Lung (tissue), 12 donors: ENCODE data around the gene BEST2. TPM values are rescaled to one million over a fixed set of nuclear protein-coding genes. Genes with fewer than 3 reads are reported as not detected.
"Not testable (repeated sequence)": the region's sequence is repeated elsewhere in the genome, so short reads cannot be mapped to it uniquely, and the experiment has no call there.

Source experiments
- ATAC-seq: fragments of 200-7000 bp; cut with Tn5 transposase; one replicate; pipeline ENCODE4 v1.9.1; 2020; ENCODE audit warnings: moderate number of reproducible peaks; ENCODE audit not compliant: insufficient read depth, low FRiP score
- DNase-seq, 3 donors: peaks; one replicate each; pipeline ENCODE4 v3.0.0-alpha.2; 2013 to 2017
- H3K27ac ChIP-seq, 2 donors: one replicate each; pipeline ENCODE4 v1.5.1; 2013; ENCODE audit warnings: mild to moderate bottlenecking in 2 of 2, moderate library complexity in 2 of 2, control low read depth in 1 of 2, inconsistent platforms in 1 of 2, low read depth in 1 of 2, low read length in 1 of 2
- H3K27me3 ChIP-seq, 3 donors: one replicate each; pipeline ENCODE4 v1.5.1; 2013; ENCODE audit warnings: low read length in 2 of 3; ENCODE audit not compliant: control insufficient read depth in 3 of 3, insufficient read depth in 3 of 3
- H3K36me3 ChIP-seq, 4 donors: one replicate each; pipeline ENCODE4 v1.5.1; 2013; ENCODE audit warnings: low read length in 4 of 4, mild to moderate bottlenecking in 1 of 4, moderate library complexity in 1 of 4; ENCODE audit not compliant: control insufficient read depth in 4 of 4, insufficient read depth in 4 of 4
- H3K4me1 ChIP-seq, 5 donors: one replicate each; pipeline ENCODE4 v1.5.1; 2013; ENCODE audit warnings: low read length in 5 of 5, mild to moderate bottlenecking in 2 of 5, moderate library complexity in 1 of 5; ENCODE audit not compliant: control insufficient read depth in 5 of 5, insufficient read depth in 5 of 5
- H3K4me3 ChIP-seq: one replicate; pipeline ENCODE4 v1.5.1; 2013; ENCODE audit warnings: mild to moderate bottlenecking, control low read depth, moderate library complexity
- H3K9ac ChIP-seq, 2 donors: one replicate each; pipeline ENCODE4 v1.5.1; 2013; ENCODE audit warnings: low read length in 2 of 2, control low read depth in 1 of 2; ENCODE audit not compliant: insufficient read depth in 1 of 2
- H3K9me3 ChIP-seq, 4 donors: one replicate each; pipeline ENCODE4 v1.5.1; 2013; ENCODE audit warnings: low read length in 3 of 4, mild to moderate bottlenecking in 1 of 4, moderate library complexity in 1 of 4; ENCODE audit not compliant: control insufficient read depth in 4 of 4, insufficient read depth in 3 of 4
- CTCF ChIP-seq: IDR thresholded peaks from 2 replicates; pipeline ENCODE4 v1.5.1; 2012; ENCODE audit warnings: mild to moderate bottlenecking; ENCODE audit errors: control extremely low read depth, extremely low read depth
- WGBS, 2 donors: extraction: QIAGEN DNeasy Blood & Tissue Kit; methylation state at CpG; one replicate each; pipeline ENCODE4 v1.1.7; 2013; 5-methylcytosine and 5-hydroxymethylcytosine counted together
- polyA plus RNA-seq, 2 donors: library from polyadenylated mRNA; stranded (reverse); fragments of 200-250 nt; gene quantifications; one replicate each; pipeline ENCODE4 v1.2.1, GENCODE V29; 2013
- total RNA-seq, 2 donors: library from RNA; depleted of rRNA in 1 of 2; stranded (reverse); fragments of >200 nt in 1 of 2; gene quantifications; one replicate each; pipeline ENCODE4 v1.2.1, GENCODE V29; 2014 to 2021
- donor health status: control.
- donor health status: control.
- donor health status: Bipolar disorder and iron deficiency.
- donor health status: healthy.
- donor health status: DM: yes; HTN: yes; CAD: no.

Gene BEST2
- total and polyA plus RNA-seq, 4 donors: 0.02 TPM; not detected in 3

GRCh38 chr19:12796146-12797071 lies 44.8 kb downstream of the BEST2 start:
- Histone ChIP-seq H3K36me3 (peaks cover 0 to 10% (median 8%) of the 10 kb centered on the region in 4 donors), H3K9ac (no peak overlapping the region), H3K4me3 (no peak overlapping the region), H3K4me1 (peaks cover 0 to 36% (median 4%) of the 10 kb centered on the region in 5 donors), H3K27ac (peak overlapping the region in 1 of 2 donors; percentile 12), H3K9me3 (no peaks in the 10 kb centered on the region), H3K27me3 (no peaks in the 10 kb centered on the region)
- DNase-seq (peak; percentile 87 to 91 (median 88)), ATAC-seq (no peak)
- WGBS, 2 donors: 8 to 11% methylated on average over 18 of the region's 18 CpGs
- peak; percentile 99 for TF ChIP-seq CTCF

GRCh38 chr19:12797141-12797587 lies 45.6 kb downstream of the BEST2 start:
- Histone ChIP-seq H3K4me1 (peaks cover 0 to 36% (median 4%) of the 10 kb centered on the region in 5 donors), H3K9me3 (no peaks in the 10 kb centered on the region), H3K27me3 (no peaks in the 10 kb centered on the region), H3K4me3 (no peak overlapping the region), H3K27ac (no peak overlapping the region), H3K36me3 (peaks cover 0 to 10% (median 9%) of the 10 kb centered on the region in 4 donors), H3K9ac (no peak overlapping the region)
- ATAC-seq (no peak), DNase-seq (no peak)
- TF ChIP-seq CTCF: no peak
- WGBS, 2 donors: 94 to 96% methylated on average over 6 of the region's 6 CpGs

- not testable (repeated sequence) for ATAC-seq
Measured at GRCh38 chr19:12797607-12798006, 46.0 kb downstream of the BEST2 start.

GRCh38 chr19:12799742-12800465 lies 48.3 kb downstream of the BEST2 start:
- TF ChIP-seq CTCF: no peak
- no peak overlapping the region for H3K4me3 ChIP-seq
- WGBS, 2 donors: 92 to 95% methylated on average over 18 of the region's 18 CpGs
- ATAC-seq (no peak), DNase-seq (no peak)
- no peak overlapping the region for H3K9ac ChIP-seq
- no peak overlapping the region for H3K27ac ChIP-seq
- no peaks in the 10 kb centered on the region for H3K9me3 ChIP-seq
- H3K36me3 ChIP-seq: peaks cover 0 to 10% (median 9%) of the 10 kb centered on the region in 4 donors
- no peaks in the 10 kb centered on the region for H3K27me3 ChIP-seq
- peaks cover 2 to 25% (median 4%) of the 10 kb centered on the region in 5 donors for H3K4me1 ChIP-seq

More at GRCh38 chr19:12797607-12798006, 46.0 kb downstream of the BEST2 start:
- not testable (repeated sequence) for DNase-seq, H3K9ac ChIP-seq, H3K4me3 ChIP-seq, H3K27me3 ChIP-seq, H3K36me3 ChIP-seq, H3K27ac ChIP-seq, H3K9me3 ChIP-seq
- H3K4me1 ChIP-seq: peaks cover 3 to 36% (median 5%) of the 10 kb centered on the region in 5 donors
- WGBS, 2 donors: 96 to 97% methylated on average over 7 of the region's 7 CpGs
